Body of pancreas (tissue), 4 donors: Measurements from ENCODE around the gene VRK3.

ENCODE experiments used
- POLR2A ChIP-seq, 3 donors: fragments of 450-650 bp; IDR thresholded peaks; one replicate each; pipeline ENCODE4 v1.6.1; 2016; ENCODE audit warnings: antibody characterized with exemption in 3 of 3, mild to moderate bottlenecking in 2 of 3
- TF ChIP-seq, protein P1 (sequence below), 7 experiments: fragments of 450-650 bp in 4 of 7; fragments of 200-600 bp in 3 of 7; sonication (generic) in 3 of 7; IDR thresholded peaks; one replicate each; pipeline ENCODE4 v1.5.1; 2016 to 2019; ENCODE audit warnings: antibody characterized with exemption in 7 of 7

DNA sequence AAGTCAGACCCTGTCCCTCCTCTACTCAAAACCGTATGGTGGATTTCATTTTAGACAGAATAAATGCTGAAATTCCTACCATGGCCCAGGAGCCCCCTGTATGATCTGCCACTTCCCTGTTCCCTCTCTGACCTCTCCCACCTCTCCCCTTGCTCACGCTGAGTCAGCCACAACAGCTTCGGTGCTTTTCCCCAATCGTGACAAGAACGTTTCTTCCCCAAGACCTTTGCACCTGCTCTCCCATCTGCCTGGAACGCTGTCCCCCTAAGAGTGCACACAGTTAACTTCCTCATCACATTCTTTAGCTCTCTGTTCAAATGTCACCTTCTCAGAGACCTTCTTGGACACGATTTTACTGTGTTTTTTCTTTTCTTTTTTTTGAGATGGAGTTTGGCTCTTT lies 2.3 kb downstream of the VRK3 start:
- no peak for TF ChIP-seq POLR2A (IDR thresholded peaks at IDR 0.05)
- TF ChIP-seq, protein P1, sequence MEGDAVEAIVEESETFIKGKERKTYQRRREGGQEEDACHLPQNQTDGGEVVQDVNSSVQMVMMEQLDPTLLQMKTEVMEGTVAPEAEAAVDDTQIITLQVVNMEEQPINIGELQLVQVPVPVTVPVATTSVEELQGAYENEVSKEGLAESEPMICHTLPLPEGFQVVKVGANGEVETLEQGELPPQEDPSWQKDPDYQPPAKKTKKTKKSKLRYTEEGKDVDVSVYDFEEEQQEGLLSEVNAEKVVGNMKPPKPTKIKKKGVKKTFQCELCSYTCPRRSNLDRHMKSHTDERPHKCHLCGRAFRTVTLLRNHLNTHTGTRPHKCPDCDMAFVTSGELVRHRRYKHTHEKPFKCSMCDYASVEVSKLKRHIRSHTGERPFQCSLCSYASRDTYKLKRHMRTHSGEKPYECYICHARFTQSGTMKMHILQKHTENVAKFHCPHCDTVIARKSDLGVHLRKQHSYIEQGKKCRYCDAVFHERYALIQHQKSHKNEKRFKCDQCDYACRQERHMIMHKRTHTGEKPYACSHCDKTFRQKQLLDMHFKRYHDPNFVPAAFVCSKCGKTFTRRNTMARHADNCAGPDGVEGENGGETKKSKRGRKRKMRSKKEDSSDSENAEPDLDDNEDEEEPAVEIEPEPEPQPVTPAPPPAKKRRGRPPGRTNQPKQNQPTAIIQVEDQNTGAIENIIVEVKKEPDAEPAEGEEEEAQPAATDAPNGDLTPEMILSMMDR (IDR thresholded peaks at IDR 0.05), result no peak
